Tibial nerve (tissue), 4 donors: ENCODE measurements around the gene HGS. TPM values are rescaled to one million over a fixed set of nuclear protein-coding genes. Genes with fewer than 3 reads are reported as not detected.

Experiments
- DNase-seq, 2 donors: peaks; one replicate each; pipeline ENCODE4 v3.0.0-alpha.2; 2019; ENCODE audit warnings: low spot score in 2 of 2
- H3K27ac ChIP-seq, 4 donors: fragments of 200-600 bp; sonication (generic) in 3 of 4; one replicate each; pipeline ENCODE4 v1.5.1; 2017 to 2019; ENCODE audit warnings: mild to moderate bottlenecking in 1 of 4
- H3K27me3 ChIP-seq, 2 donors: fragments of 200-600 bp; sonication (generic) in 1 of 2; one replicate each; pipeline versions ENCODE4 v1.5.1 to v1.6.0; 2017 to 2019
- H3K36me3 ChIP-seq, 3 donors: fragments of 200-600 bp; sonication (generic); one replicate each; pipeline ENCODE4 v1.5.1; 2018 to 2019
- H3K4me1 ChIP-seq, 4 donors: fragments of 200-600 bp; sonication (generic) in 3 of 4; one replicate each; pipeline ENCODE4 v1.5.1; 2017 to 2019
- H3K4me3 ChIP-seq, 4 donors: fragments of 200-600 bp; sonication (generic) in 3 of 4; one replicate each; pipeline ENCODE4 v1.5.1; 2017 to 2019; ENCODE audit warnings: mild to moderate bottlenecking in 1 of 4, moderate library complexity in 1 of 4
- H3K9me3 ChIP-seq, 4 donors: fragments of 200-600 bp; sonication (generic) in 3 of 4; one replicate each; pipeline ENCODE4 v1.5.1; 2017 to 2019
- CTCF ChIP-seq, 5 experiments: fragments of 200-600 bp in 3 of 5; fragments of 450-650 bp in 2 of 5; sonication (generic) in 3 of 5; IDR thresholded peaks; one replicate each; pipeline ENCODE4 v1.5.1; 2016 to 2019; ENCODE audit warnings: antibody characterized with exemption in 5 of 5, mild to moderate bottlenecking in 3 of 5, moderate library complexity in 2 of 5
- EP300 ChIP-seq, 2 donors: sonication (generic); formaldehyde crosslinking; IDR thresholded peaks; one replicate each; pipeline ENCODE4 v1.6.1; 2017; ENCODE audit warnings: antibody characterized with exemption in 2 of 2, mild to moderate bottlenecking in 1 of 2
- POLR2A ChIP-seq, 2 donors: fragments of 450-650 bp; IDR thresholded peaks; one replicate each; pipeline ENCODE4 v1.6.1; 2017; ENCODE audit warnings: antibody characterized with exemption in 2 of 2, mild to moderate bottlenecking in 2 of 2, moderate library complexity in 2 of 2
- WGBS, 2 donors: methylation state at CpG; one replicate each; pipeline ENCODE4 v1.1.5; 2018; 5-methylcytosine and 5-hydroxymethylcytosine counted together
- total RNA-seq, 4 donors: library from RNA; depleted of rRNA; stranded (reverse); fragments of >200 nt; gene quantifications; one replicate each; pipeline ENCODE4 v1.1.0, GENCODE V29; 2016

The HGS gene
- total RNA-seq, 4 donors from 2014 or later: 75.2 to 166 (median 104) TPM

GRCh38 chr17:81656118-81656743 lies 27.6 kb upstream of the HGS start, which contains the start of gene PDE6G:
Gene PDE6G (minus strand): TSS chr17:81656542. CDS start chr17:81653305, 3,237 bp downstream.
- peaks cover 0 to 26% of the 10 kb centered on the region in 2 donors for H3K27me3 ChIP-seq
- no peaks in the 10 kb centered on the region for H3K9me3 ChIP-seq
- H3K36me3 ChIP-seq: no peaks in the 10 kb centered on the region
- no peak within 1 kb of the TSS for H3K4me3 ChIP-seq
- H3K27ac ChIP-seq: no peak within 1 kb of the TSS
- no peak for DNase-seq
- no peaks in the 10 kb centered on the region for H3K4me1 ChIP-seq
- TF ChIP-seq CTCF (IDR thresholded peaks at IDR 0.05) (no peak), EP300 (IDR thresholded peaks at IDR 0.05) (no peak), POLR2A (IDR thresholded peaks at IDR 0.05) (no peak)
- WGBS, 2 donors: 86 to 87% methylated on average over 15 of the region's 15 CpGs

- WGBS, 2 donors: 58 to 100% methylated on average over 1 to 4 of the region's 4 CpGs
- Histone ChIP-seq H3K27me3 (peaks cover 0 to 20% of the 10 kb centered on the region in 2 donors), H3K9me3 (no peaks in the 10 kb centered on the region), H3K27ac (no peak overlapping the region), H3K4me1 (no peaks in the 10 kb centered on the region), H3K36me3 (no peaks in the 10 kb centered on the region), H3K4me3 (no peak overlapping the region)
- TF ChIP-seq EP300 (IDR thresholded peaks at IDR 0.05) (no peak), CTCF (IDR thresholded peaks at IDR 0.05) (no peak), POLR2A (IDR thresholded peaks at IDR 0.05) (no peak)
- DNase-seq: no peak
Measured at GRCh38 chr17:81656835-81657234, 27.0 kb upstream of the HGS start.

- H3K36me3 ChIP-seq: peaks cover 0 to under 1% (median 0%) of the 10 kb centered on the region in 3 donors
- 80 to 88% methylated on average over 5 of the region's 5 CpGs for WGBS, 2 donors
- H3K27me3 ChIP-seq: peaks cover 0 to 3% of the 10 kb centered on the region in 2 donors
- H3K4me3 ChIP-seq: no peak overlapping the region
- H3K9me3 ChIP-seq: no peaks in the 10 kb centered on the region
- DNase-seq: no peak
- H3K4me1 ChIP-seq: no peaks in the 10 kb centered on the region
- H3K27ac ChIP-seq: no peak overlapping the region
- TF ChIP-seq POLR2A (IDR thresholded peaks at IDR 0.05): no peak
- TF ChIP-seq EP300 (IDR thresholded peaks at IDR 0.05): no peak
- no peak for TF ChIP-seq CTCF (IDR thresholded peaks at IDR 0.05)
Measured at GRCh38 chr17:81659038-81659437, 24.8 kb upstream of the HGS start.

GRCh38 chr17:81660441-81660840 lies 23.4 kb upstream of the HGS start:
- Histone ChIP-seq H3K27ac (no peak overlapping the region), H3K4me1 (peaks cover 0 to 8% (median 2%) of the 10 kb centered on the region in 4 donors), H3K4me3 (no peak overlapping the region), H3K36me3 (peaks cover 0 to 12% (median 0%) of the 10 kb centered on the region in 3 donors), H3K9me3 (no peaks in the 10 kb centered on the region), H3K27me3 (no peaks in the 10 kb centered on the region)
- no peak for TF ChIP-seq EP300 (IDR thresholded peaks at IDR 0.05)
- no peak for TF ChIP-seq POLR2A (IDR thresholded peaks at IDR 0.05)
- TF ChIP-seq CTCF (IDR thresholded peaks at IDR 0.05): no peak
- no peak for DNase-seq
- 83 to 85% methylated on average over 9 of the region's 9 CpGs for WGBS, 2 donors

GRCh38 chr17:81662002-81662401 lies 21.8 kb upstream of the HGS start:
- H3K36me3 ChIP-seq: peaks cover 0 to 12% (median 0%) of the 10 kb centered on the region in 3 donors
- no peaks in the 10 kb centered on the region for H3K27me3 ChIP-seq
- no peaks in the 10 kb centered on the region for H3K9me3 ChIP-seq
- 91 to 95% methylated on average over 4 of the region's 4 CpGs for WGBS, 2 donors
- peaks cover 0 to 15% (median 4%) of the 10 kb centered on the region in 4 donors for H3K4me1 ChIP-seq
- no peak overlapping the region for H3K27ac ChIP-seq
- TF ChIP-seq POLR2A (IDR thresholded peaks at IDR 0.05): no peak
- TF ChIP-seq CTCF (IDR thresholded peaks at IDR 0.05): no peak
- no peak overlapping the region for H3K4me3 ChIP-seq
- no peak for DNase-seq
